Measurements from ENCODE around the gene ANOS1. TPM values are rescaled to one million over a fixed set of nuclear protein-coding genes. Genes with fewer than 3 reads are reported as not detected.

ANOS1 gene
- total RNA-seq, 4 donors from 2014 or later: 1.3 to 5.7 (median 3.5) TPM

DNA sequence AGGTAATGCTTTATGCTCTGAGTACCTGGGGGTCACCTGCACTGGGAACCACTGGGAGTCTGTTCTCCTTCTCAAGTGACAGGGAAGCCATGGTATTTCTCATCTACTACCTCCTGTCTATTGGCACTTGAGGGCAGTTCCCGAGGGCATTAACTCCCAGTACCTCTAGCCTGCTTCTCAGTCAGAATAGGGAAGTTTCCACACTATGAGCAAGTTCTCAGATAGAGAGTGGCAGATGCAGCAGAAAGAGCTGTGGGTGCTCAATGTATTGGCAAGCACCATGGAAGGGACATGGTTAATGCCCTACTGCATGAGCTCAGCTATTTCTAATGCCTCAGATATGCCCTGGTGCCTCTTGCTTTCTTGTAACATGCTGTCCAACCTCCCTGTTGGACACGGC lies 74.1 kb downstream of the ANOS1 start:
- no peaks in the 10 kb centered on the region for H3K4me1 ChIP-seq
- no peaks in the 10 kb centered on the region for H3K27me3 ChIP-seq
- H3K4me3 ChIP-seq: no peak overlapping the region
- TF ChIP-seq, protein P1, sequence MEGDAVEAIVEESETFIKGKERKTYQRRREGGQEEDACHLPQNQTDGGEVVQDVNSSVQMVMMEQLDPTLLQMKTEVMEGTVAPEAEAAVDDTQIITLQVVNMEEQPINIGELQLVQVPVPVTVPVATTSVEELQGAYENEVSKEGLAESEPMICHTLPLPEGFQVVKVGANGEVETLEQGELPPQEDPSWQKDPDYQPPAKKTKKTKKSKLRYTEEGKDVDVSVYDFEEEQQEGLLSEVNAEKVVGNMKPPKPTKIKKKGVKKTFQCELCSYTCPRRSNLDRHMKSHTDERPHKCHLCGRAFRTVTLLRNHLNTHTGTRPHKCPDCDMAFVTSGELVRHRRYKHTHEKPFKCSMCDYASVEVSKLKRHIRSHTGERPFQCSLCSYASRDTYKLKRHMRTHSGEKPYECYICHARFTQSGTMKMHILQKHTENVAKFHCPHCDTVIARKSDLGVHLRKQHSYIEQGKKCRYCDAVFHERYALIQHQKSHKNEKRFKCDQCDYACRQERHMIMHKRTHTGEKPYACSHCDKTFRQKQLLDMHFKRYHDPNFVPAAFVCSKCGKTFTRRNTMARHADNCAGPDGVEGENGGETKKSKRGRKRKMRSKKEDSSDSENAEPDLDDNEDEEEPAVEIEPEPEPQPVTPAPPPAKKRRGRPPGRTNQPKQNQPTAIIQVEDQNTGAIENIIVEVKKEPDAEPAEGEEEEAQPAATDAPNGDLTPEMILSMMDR (IDR thresholded peaks at IDR 0.05): no peak
- TF ChIP-seq EP300 (IDR thresholded peaks at IDR 0.05): no peak
- no peak for TF ChIP-seq POLR2A (IDR thresholded peaks at IDR 0.05)
- TF ChIP-seq POLR2AphosphoS5 (IDR thresholded peaks at IDR 0.05): no peak
- no peak for ATAC-seq
- H3K27ac ChIP-seq: no peak overlapping the region
- WGBS, 2 donors (ENCODE audit: low coverage in 1 of 2): 38 to 50% methylated on average over 1 of the region's 2 CpGs
- no peaks in the 10 kb centered on the region for H3K36me3 ChIP-seq
- H3K9me3 ChIP-seq: no peaks in the 10 kb centered on the region

DNA sequence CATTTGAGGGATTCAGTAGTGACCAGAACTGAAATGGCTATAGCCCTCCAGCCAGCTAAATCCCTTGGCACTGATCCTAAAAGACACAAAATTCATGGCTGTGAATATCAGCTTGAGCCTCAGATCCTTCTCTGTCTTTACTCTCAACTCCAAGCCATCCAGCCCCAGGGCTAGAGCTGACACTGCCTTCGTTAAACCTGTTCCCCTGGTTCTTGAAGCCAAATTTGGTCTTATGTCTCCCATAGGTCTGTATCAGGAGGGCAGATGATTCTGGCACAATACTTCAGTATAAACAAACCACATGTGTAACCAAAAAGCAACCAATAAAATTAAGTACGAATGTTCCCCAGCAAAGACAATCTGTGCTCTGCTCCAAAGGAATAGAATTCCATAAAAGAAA lies 78.0 kb downstream of the ANOS1 start:
- Histone ChIP-seq H3K27me3 (no peaks in the 10 kb centered on the region), H3K4me3 (no peak overlapping the region), H3K27ac (no peak overlapping the region), H3K9me3 (no peaks in the 10 kb centered on the region), H3K4me1 (no peaks in the 10 kb centered on the region), H3K36me3 (no peaks in the 10 kb centered on the region)
- no peak for ATAC-seq
- WGBS, 2 donors (ENCODE audit: low coverage in 1 of 2): 73 to 78% methylated on average over 1 of the region's 2 CpGs
- TF ChIP-seq EP300 (IDR thresholded peaks at IDR 0.05) (no peak), POLR2AphosphoS5 (IDR thresholded peaks at IDR 0.05) (no peak)
- TF ChIP-seq, protein P1 (IDR thresholded peaks at IDR 0.05): no peak

DNA sequence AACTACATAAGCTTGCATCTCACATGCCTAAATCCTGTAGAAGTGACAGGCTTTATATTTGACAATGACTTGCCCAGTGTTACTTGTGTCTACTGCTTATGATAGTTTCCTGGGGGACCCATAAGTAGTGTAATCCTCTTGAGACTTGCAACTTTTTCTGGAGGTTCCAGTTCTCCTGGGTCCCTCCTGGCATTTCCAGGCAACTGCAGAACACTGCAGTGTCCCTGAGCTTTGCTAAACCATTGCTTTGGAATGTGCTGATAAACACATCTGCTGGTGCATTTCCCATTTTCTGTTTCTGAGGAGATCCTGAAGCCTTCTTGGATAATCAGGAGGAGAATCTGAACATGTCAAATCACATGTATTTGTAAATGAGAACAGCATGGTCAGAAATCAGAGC lies 82.0 kb downstream of the ANOS1 start:
- Histone ChIP-seq H3K4me1 (no peaks in the 10 kb centered on the region), H3K4me3 (no peak overlapping the region)
- TF ChIP-seq EP300 (IDR thresholded peaks at IDR 0.05) (no peak), POLR2AphosphoS5 (IDR thresholded peaks at IDR 0.05) (no peak), POLR2A (IDR thresholded peaks at IDR 0.05) (no peak)
- TF ChIP-seq, protein P1 (IDR thresholded peaks at IDR 0.05): no peak

DNA sequence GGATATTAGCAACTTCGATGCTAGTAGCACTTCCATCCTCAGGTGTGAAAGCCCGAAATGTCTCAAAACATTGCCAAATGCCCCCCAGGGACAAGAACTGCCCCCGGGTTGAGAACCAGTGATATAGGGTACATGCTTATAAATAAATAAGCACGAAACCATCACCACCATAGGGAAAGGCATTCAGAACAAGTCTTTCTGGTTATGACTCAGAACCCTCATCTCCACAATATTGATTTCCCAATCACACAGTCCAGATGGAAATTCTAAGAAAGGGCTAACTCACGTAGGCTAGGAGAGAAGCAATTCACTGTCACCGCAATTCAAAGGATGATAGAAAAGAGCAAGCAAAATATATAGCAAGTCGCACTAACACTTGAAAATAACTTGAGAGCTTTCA lies 84.8 kb downstream of the ANOS1 start:
- Histone ChIP-seq H3K27me3 (no peaks in the 10 kb centered on the region), H3K9me3 (no peaks in the 10 kb centered on the region), H3K4me1 (no peaks in the 10 kb centered on the region), H3K36me3 (no peaks in the 10 kb centered on the region), H3K27ac (no peak overlapping the region), H3K4me3 (no peak overlapping the region)
- 90 to 100% methylated on average over 3 to 4 of the region's 7 CpGs for WGBS, 2 donors (ENCODE audit: low coverage in 1 of 2)
- TF ChIP-seq, protein P1 (IDR thresholded peaks at IDR 0.05): no peak
- TF ChIP-seq POLR2A (IDR thresholded peaks at IDR 0.05): no peak
- no peak for ATAC-seq

More for the DNA sequence above, 82.0 kb downstream of the ANOS1 start:
- H3K27ac ChIP-seq: no peak overlapping the region
- H3K27me3 ChIP-seq: no peaks in the 10 kb centered on the region
- ATAC-seq: no peak
- no peaks in the 10 kb centered on the region for H3K9me3 ChIP-seq
- no peaks in the 10 kb centered on the region for H3K36me3 ChIP-seq

DNA sequence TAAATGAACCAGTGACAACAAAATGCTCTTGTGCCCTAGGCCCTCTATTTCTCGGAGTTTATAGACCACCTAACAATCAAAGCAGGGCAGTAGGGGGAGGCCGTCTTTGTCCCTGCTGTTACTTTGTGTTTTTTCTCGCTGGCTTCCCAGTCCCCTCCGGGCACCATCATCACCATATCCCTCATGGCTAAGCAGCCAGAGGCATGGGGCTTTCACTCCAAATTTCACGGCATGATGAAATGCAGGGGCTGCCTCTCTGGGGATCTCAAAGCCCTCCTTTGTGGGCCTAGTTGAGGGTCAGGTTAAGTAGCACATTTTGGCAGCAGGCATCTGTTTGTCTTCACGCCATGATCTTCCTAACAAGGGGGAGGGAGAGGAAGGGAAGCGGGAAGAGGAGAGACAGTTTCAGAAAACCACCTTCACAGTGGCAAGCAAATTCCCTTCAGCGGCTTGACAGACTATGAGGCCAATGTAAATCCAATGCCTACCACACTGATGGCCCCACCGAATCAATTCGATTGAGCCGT lies 91.9 kb downstream of the ANOS1 start:
- no peaks in the 10 kb centered on the region for H3K36me3 ChIP-seq
- no peak for TF ChIP-seq POLR2A (IDR thresholded peaks at IDR 0.05)
- TF ChIP-seq POLR2AphosphoS5 (IDR thresholded peaks at IDR 0.05): no peak
- no peak for TF ChIP-seq EP300 (IDR thresholded peaks at IDR 0.05)
- no peaks in the 10 kb centered on the region for H3K4me1 ChIP-seq
- H3K9me3 ChIP-seq: no peaks in the 10 kb centered on the region
- WGBS, 2 donors (ENCODE audit: low coverage in 1 of 2): 40% methylated on average over 6 of the region's 11 CpGs; no CpG with 5 or more reads in 1 of the 2 donors
- H3K27me3 ChIP-seq: no peaks in the 10 kb centered on the region
- no peak overlapping the region for H3K27ac ChIP-seq
- H3K4me3 ChIP-seq: no peak overlapping the region
- ATAC-seq: no peak
